ENCODE data around the gene ADAMTS2. TPM values are rescaled to one million over a fixed set of nuclear protein-coding genes. Genes with fewer than 3 reads are reported as not detected.
A peak's percentile ranks its signal among the peaks of the same experiment; 100 is the strongest.

The ADAMTS2 gene
- total and polyA plus RNA-seq, 11 donors, result 1.1 to 23.0 (median 5.5) TPM

DNA sequence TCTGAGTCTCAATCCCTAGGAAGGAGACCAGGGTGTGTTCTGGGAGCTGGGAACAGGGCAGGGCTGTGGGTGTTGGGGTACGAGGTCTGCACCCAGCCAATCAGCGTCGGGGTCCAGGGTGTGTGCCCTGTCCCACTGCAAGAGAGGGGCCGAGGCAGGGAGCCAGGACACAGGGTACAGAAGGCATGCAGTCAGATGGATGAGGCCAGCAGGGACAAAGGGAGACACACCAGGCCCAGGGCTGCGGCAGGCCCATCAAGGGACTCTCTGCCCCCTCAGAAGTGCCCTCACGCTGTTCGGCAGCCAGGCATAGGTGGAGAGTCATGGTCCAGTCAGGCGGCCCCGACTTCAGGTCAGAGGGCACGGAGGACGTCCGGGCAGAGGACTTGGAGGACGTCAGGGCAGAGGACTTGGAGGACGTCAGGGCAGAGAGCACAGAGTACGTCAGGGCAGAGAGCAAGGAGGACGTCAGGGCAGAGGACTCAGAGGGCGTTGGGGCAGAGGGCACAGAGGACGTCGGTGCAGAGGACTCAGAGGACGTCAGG is 28.8 kb upstream of the ADAMTS2 start:
- peak in 1 of 5 donors; percentile 40 for DNase-seq

DNA sequence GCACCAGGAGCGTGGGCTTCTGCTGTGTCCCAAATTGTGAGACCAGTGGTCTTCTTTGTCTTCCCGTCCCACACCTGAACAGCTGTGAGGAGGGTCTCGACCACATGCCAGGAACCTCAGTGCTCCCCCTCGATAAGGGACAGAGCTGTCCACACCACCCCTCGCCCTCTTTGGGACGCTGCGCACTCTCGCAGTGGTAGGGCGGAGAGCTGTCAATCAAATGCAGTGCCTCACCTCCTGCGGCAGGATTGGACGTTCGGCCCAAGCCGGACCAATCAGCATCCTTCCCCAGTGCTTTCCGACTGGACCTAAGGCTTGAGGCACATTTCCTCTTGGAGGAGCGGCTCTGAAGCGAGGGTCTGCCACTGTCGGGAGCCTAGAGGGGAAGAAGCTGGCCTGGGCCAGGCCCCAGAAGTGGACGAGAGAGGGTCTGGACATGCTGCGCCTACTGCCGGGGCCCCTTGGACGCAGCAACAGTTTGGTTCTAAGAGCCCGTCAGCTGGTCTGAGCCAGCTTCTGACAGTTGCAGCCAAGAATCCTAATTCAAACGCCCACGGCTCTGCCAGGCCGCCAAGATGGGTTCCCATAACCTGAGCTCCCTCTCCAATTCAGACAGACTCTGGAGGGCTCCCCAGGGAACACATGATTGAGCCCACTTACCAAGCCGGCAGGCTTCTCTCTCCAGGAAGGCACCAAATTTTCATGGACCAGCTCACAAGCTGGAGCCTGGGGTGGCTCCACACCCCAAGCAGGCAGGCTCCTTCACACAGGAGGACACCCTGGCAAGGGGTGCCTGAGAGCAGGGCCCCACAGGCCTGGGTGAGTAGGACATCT is 28.1 kb upstream of the ADAMTS2 start:
- no peak for ATAC-seq
- no peak overlapping the region for H3K27ac ChIP-seq
- intact Hi-C loops (cut with DNase I), result no loop called here
- H3K4me3 ChIP-seq, result no peak overlapping the region
- no peaks in the 10 kb centered on the region for H3K36me3 ChIP-seq
- TF ChIP-seq CTCF (IDR thresholded peaks at IDR 0.05) (no peak), POLR2A (IDR thresholded peaks at IDR 0.05) (no peak)
- no peaks in the 10 kb centered on the region for H3K27me3 ChIP-seq
- no peaks in the 10 kb centered on the region for H3K9me3 ChIP-seq
- H3K4me1 ChIP-seq, result no peaks in the 10 kb centered on the region
- 80 to 92% (median 84%) methylated on average over 21 to 26 of the region's 26 CpGs for WGBS, 4 donors
- peak in 1 of 5 donors; percentile 42 for DNase-seq

More for the DNA sequence above, 28.8 kb upstream of the ADAMTS2 start:
- ATAC-seq, result no peak
- Histone ChIP-seq H3K27ac (no peak overlapping the region), H3K36me3 (no peaks in the 10 kb centered on the region), H3K9me3 (no peaks in the 10 kb centered on the region), H3K27me3 (no peaks in the 10 kb centered on the region), H3K4me3 (no peak overlapping the region), H3K4me1 (no peaks in the 10 kb centered on the region)
- TF ChIP-seq POLR2A (IDR thresholded peaks at IDR 0.05) (no peak), CTCF (IDR thresholded peaks at IDR 0.05) (no peak)
- WGBS, 4 donors, result 82 to 89% (median 87%) methylated on average over 20 of the region's 20 CpGs
- intact Hi-C loops (cut with DNase I), result no loop called here

DNA sequence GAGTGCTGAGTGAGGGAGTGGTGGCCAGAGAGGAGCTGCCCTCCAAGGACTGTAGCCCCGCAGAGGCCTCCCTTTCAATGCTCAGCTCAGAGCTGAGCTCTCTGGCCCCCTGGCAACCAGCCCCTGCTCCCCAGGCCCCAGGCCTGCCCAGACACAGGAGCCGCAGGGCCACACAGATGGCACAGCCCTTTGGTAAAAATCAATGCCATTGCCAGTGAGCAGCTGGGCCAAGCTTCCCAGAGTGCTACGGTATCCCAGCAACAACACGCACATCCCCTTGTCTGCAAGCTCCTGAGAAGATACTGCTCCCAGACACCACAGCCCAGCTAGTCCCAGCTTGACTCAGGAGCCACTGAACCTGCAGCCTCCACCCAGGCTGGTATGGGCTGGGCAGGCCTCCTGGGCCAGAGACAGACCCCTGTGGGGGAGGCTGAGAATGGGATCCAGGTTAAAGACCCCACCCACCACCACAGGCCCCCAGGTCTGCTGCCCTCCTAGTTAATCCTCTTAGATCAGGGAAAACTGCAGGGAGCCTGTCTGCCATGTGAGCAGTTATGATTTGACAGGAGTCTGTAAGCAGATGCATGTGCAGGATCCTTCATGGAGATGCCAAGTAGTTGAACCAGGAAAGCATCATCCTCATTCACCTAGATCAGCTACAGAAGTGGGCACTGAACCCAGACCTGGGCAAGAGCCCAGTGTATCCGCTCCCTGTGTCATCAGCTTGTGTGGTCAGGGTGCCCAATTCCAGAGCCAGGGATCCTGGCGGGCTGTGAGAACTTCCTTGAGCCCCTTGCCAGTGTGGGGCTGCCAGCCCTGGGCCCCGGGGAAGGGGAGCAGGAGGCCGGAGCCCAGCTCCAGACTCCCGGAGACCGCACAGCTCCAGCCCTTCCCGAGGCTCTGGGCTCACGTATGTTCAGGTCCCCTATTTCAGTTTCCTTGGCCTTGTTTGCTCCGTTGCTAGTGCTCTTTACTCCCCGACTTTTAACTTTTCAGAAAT is 26.7 kb upstream of the ADAMTS2 start:
- H3K9me3 ChIP-seq, result no peaks in the 10 kb centered on the region
- H3K4me1 ChIP-seq, result no peaks in the 10 kb centered on the region
- DNase-seq (peak in 1 of 5 donors; percentile 39), ATAC-seq (no peak)
- no peaks in the 10 kb centered on the region for H3K36me3 ChIP-seq
- peaks cover 0 to 9% (median 0%) of the 10 kb centered on the region in 9 donors for H3K27me3 ChIP-seq
- H3K4me3 ChIP-seq, result no peak overlapping the region
- WGBS, 4 donors, result 81 to 93% (median 87%) methylated on average over 13 to 14 of the region's 14 CpGs
- no peak overlapping the region for H3K27ac ChIP-seq
- TF ChIP-seq CTCF (IDR thresholded peaks at IDR 0.05), result no peak
- no peak for TF ChIP-seq POLR2A (IDR thresholded peaks at IDR 0.05)
- intact Hi-C loops (cut with DNase I), result no loop called here
